Lower lobe of right lung (tissue), 2 donors: ENCODE data around the gene BEND4. TPM values are rescaled to one million over a fixed set of nuclear protein-coding genes. Genes with fewer than 3 reads are reported as not detected.
"Not testable (repeated sequence)": the region's sequence is repeated elsewhere in the genome, so short reads cannot be mapped to it uniquely, and the experiment has no call there.

ENCODE experiments used
- ATAC-seq, 2 donors: fragments of 200-7000 bp; cut with Tn5 transposase; one replicate each; pipeline ENCODE4 v1.9.1; 2020 to 2022; ENCODE audit warnings: mild to moderate bottlenecking in 2 of 2, moderate library complexity in 2 of 2
- DNase-seq: peaks from one replicate; pipeline ENCODE4 v3.0.0-alpha.2; 2020
- H3K27ac ChIP-seq: fragments of 200-600 bp; one replicate; pipeline ENCODE4 v1.8.0; 2022
- H3K27me3 ChIP-seq: fragments of 200-600 bp; one replicate; pipeline ENCODE4 v1.8.0; 2022; ENCODE audit warnings: low read depth
- H3K36me3 ChIP-seq: fragments of 200-600 bp; one replicate; pipeline ENCODE4 v1.8.0; 2022; ENCODE audit warnings: mild to moderate bottlenecking
- H3K4me1 ChIP-seq: fragments of 200-600 bp; one replicate; pipeline ENCODE4 v1.8.0; 2022
- H3K4me3 ChIP-seq: fragments of 200-600 bp; one replicate; pipeline ENCODE4 v1.8.0; 2022; ENCODE audit warnings: mild to moderate bottlenecking
- H3K9me3 ChIP-seq: fragments of 200-600 bp; one replicate; pipeline ENCODE4 v1.8.0; 2022
- intact Hi-C: fragments of 100-400 bp; cut with DNase I; formaldehyde crosslinking; loops from one replicate; pipeline ENCODE4 v1.11.0; 2022
- long read RNA-seq: library from polyadenylated mRNA; unstranded; transcript quantifications from one replicate; pipeline ENCODE4 v2.0.0, GENCODE V29; 2021
- total RNA-seq: library from RNA; stranded (reverse); fragmentation: NEBNext Ultra II Directional; extraction: Animal tissue kit (Norgen Biotek cat#: 25700); gene quantifications from one replicate; pipeline ENCODE4 v1.2.1, GENCODE V29; 2021
- TF ChIP-seq, protein P1 (sequence below): fragments of 200-600 bp; IDR thresholded peaks from one replicate; pipeline ENCODE4 v1.8.0; 2022; ENCODE audit warnings: antibody characterized with exemption, mild to moderate bottlenecking
- donor health status: DM: no; HTN: yes; CAD: no; lungs with severe emphysema.

Gene BEND4
- total RNA-seq: 1.3 TPM
- long read RNA-seq: 0 reads

DNA sequence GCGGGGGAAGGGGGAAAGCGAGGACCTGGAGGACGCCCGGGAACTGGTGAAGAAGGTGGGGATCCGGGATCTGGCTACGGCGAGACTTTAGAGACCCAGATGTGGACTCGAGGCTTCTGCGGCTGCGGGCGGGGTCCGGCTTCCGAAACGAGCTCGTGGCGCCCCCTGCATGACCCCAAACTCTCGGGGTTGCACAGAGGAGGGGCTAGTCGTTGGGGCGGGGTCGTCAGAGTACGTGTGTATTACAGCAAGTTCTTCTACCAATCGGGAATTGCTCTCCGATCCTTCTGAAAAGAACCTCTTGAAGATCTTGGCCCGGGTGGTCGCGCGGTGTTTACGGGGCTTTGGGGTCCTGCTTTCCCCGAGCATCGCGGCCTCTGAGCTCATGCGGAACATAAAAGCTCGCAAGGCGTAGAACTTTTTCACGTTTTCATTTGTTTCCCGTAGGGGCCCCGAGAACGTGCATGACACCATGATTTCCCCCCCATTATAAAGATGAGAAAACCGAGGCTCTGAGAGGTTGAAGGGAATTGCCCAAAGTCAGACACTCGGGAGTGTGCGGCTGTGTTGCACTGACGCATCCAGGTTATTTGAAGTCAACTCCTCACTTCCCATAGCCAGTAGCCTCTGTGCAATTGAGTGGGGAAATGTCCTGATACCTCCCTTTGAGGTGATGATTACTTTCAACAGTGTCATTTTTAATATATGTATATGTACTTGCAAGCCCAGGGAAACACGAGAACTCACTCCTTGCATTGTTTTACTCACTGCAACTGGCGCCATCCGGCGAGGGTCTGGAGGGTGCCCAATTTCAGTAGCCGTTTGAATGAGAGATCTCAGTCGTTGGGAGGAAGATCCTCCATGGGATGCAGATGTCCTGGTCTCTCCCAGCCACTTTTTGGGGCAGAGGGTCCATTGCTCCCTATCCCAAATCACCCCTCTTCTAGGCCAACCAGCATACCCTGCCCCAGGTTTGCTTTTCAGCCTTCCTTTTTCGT, at the start of gene BEND4:
Gene BEND4 (minus strand): TSS at position 149 of the 998 bp plus-strand sequence. CDS start 512 bp downstream, outside the sequence.
- peaks cover 18% of the 10 kb centered on the region for H3K4me1 ChIP-seq
- DNase-seq (no peak), ATAC-seq (no peak)
- no peaks in the 10 kb centered on the region for H3K9me3 ChIP-seq
- intact Hi-C loops: no loop called here
- TF ChIP-seq, protein P1, sequence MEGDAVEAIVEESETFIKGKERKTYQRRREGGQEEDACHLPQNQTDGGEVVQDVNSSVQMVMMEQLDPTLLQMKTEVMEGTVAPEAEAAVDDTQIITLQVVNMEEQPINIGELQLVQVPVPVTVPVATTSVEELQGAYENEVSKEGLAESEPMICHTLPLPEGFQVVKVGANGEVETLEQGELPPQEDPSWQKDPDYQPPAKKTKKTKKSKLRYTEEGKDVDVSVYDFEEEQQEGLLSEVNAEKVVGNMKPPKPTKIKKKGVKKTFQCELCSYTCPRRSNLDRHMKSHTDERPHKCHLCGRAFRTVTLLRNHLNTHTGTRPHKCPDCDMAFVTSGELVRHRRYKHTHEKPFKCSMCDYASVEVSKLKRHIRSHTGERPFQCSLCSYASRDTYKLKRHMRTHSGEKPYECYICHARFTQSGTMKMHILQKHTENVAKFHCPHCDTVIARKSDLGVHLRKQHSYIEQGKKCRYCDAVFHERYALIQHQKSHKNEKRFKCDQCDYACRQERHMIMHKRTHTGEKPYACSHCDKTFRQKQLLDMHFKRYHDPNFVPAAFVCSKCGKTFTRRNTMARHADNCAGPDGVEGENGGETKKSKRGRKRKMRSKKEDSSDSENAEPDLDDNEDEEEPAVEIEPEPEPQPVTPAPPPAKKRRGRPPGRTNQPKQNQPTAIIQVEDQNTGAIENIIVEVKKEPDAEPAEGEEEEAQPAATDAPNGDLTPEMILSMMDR: no peak
- peaks cover 57% of the 10 kb centered on the region for H3K27me3 ChIP-seq
- no peaks in the 10 kb centered on the region for H3K36me3 ChIP-seq
- H3K27ac ChIP-seq: no peak within 1 kb of the TSS
- peak within 1 kb of the TSS; percentile 59 for H3K4me3 ChIP-seq

DNA sequence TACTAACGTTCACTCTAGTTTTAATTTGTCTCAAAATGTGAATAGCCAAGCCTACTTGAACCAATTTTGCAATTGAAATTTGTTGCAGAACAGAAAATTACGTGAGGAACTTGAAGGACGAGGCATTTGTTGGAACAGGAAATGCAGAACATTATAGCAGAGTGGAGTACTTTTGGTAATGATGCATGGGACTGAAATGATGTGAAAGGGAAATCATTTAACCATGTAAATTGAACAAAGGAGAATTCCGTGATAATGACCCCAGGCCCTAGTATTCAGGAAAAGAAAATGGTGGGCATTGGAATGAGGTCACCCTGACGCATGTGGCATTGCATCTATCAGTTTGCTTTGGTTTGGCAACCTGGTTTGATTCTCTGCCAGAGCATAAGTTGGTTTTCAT, 44.9 kb upstream of the BEND4 start:
- Histone ChIP-seq H3K36me3 (no peaks in the 10 kb centered on the region), H3K4me1 (no peaks in the 10 kb centered on the region), H3K27me3 (no peaks in the 10 kb centered on the region), H3K27ac (no peak overlapping the region), H3K4me3 (no peak overlapping the region), H3K9me3 (no peaks in the 10 kb centered on the region)
- intact Hi-C loops: no loop called here
- DNase-seq: no peak
- TF ChIP-seq, protein P1: no peak
- ATAC-seq: no peak

DNA sequence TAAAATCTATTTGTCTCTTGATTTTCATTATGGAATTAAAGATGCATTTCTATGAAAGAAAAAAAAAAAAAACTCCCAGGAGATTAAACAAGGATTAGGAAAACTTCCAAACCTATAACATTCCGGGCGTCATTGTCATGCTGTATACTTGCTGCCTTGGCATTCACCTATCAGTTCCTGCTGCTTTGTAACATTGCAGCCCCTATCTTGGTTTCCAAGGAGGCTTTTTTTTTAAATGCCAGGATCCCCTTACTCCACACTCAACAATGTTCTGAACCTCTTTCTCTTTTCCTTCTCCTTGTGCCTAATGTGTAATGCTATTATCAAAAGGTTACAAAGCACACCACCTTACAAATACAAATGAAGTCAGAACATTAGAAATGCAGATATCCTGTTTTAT, 20.5 kb upstream of the BEND4 start:
- no peak for ATAC-seq
- intact Hi-C loops: no loop called here

DNA sequence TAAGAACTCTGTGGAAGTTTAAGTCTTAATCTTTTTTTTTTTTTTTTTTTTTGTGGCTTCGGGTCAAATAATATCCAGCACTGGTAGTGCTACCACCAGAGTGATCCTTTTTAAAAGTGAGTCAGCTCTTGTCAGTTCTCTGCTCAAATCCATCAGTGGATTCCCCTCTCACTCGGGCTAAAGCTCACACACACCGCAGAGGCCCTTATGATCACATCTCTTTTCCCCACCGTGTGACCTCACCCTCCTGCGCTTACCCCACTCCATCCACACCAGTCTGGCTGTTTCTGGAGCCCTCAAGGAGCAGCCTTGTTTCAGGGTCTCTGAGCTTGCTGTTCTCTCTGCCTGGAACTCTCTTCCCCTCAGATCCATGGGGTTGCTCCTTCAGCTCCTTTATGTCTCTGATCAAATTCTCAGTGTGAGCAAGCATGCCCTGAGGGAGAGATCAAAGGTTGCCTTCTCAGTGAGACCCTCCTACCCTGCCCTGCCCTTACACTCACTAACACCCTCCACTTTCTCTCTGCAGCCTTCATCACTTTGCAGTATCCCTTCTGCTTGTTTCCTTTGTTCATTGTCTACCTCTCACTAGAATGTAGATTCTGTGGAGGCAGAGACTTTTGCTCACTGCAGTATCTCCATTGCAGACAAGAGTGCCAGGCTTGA, 19.8 kb upstream of the BEND4 start:
- ATAC-seq (no peak), DNase-seq (no peak)
- TF ChIP-seq, protein P1: no peak
- Histone ChIP-seq H3K4me1 (no peaks in the 10 kb centered on the region), H3K4me3 (no peak overlapping the region), H3K9me3 (no peaks in the 10 kb centered on the region), H3K36me3 (no peaks in the 10 kb centered on the region), H3K27ac (no peak overlapping the region), H3K27me3 (no peaks in the 10 kb centered on the region)
- intact Hi-C loops: no loop called here

More for the DNA sequence above, 20.5 kb upstream of the BEND4 start:
- TF ChIP-seq, protein P1: no peak
- no peaks in the 10 kb centered on the region for H3K9me3 ChIP-seq
- no peak for DNase-seq
- H3K36me3 ChIP-seq: no peaks in the 10 kb centered on the region
- no peaks in the 10 kb centered on the region for H3K4me1 ChIP-seq
- H3K27me3 ChIP-seq: no peaks in the 10 kb centered on the region
- H3K4me3 ChIP-seq: no peak overlapping the region
- no peak overlapping the region for H3K27ac ChIP-seq

DNA sequence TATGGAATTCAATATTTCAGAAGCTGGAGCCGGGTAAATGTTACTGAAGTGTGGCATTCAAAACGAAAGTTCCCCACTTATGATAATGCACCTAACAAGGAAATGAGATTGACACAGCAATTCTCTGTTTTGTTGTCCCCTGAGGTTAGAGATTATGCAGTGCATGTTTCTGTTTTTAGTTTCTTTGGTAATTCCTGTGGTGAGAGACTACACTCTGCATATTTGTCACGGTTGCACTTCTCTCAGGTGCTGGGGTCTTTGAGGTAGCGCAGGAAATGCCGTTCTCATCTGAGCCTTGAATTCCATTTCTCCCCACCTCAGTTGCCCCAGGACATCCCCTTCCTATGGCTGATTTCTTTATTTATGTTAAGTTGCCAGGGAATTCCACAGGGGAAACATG, 15.3 kb upstream of the BEND4 start:
- Histone ChIP-seq H3K4me3 (no peak overlapping the region), H3K27ac (no peak overlapping the region), H3K9me3 (peaks cover 7% of the 10 kb centered on the region), H3K27me3 (no peaks in the 10 kb centered on the region), H3K36me3 (no peaks in the 10 kb centered on the region), H3K4me1 (no peaks in the 10 kb centered on the region)
- DNase-seq (no peak), ATAC-seq (no peak)
- intact Hi-C loops: no loop called here
- TF ChIP-seq, protein P1: no peak

DNA sequence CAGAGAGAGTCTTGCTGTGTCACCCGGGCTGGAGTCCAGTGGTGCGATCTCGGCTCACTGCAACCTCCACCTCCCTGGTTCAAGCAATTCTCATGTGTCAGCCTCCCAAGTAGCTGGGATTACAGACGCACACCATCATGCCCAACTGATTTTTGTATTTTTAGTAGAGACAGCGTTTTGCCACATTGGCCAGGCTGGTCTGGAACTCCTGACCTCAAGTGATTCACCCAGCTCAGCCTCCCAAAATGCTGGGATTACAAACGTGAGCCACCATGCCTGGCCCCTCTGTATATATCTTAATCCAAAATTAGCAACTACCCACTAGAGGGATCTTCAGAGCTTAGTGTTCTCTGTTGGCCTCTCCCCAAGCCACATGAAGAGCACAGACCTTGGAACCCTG, 13.7 kb upstream of the BEND4 start:
- H3K4me3 ChIP-seq, H3K9me3 ChIP-seq, H3K4me1 ChIP-seq, DNase-seq, intact Hi-C loops, ATAC-seq, H3K27me3 ChIP-seq, H3K27ac ChIP-seq, H3K36me3 ChIP-seq: not testable (repeated sequence)
